IMR-90 (cell line): Measurements from ENCODE around the gene EIF4A3. TPM values are rescaled to one million over a fixed set of nuclear protein-coding genes. Genes with fewer than 3 reads are reported as not detected.
A peak's percentile ranks its signal among the peaks of the same experiment; 100 is the strongest.

Experiments
- ATAC-seq: fragments of 200-7000 bp; cut with Tn5 transposase; 2 replicates; pipeline ENCODE4 v1.9.1; 2020; ENCODE audit warnings: low read depth, mild to moderate bottlenecking, moderate library complexity
- BruUV-seq: library from RNA; stranded (reverse); fragments of 400-500 nt; replicated peaks from 2 replicates; lab custom pipeline; 2021; lab: Mats Ljungman, UMichigan
- CTCF ChIA-PET: fragments of 300-600 bp; formaldehyde crosslinking; extraction: SDS; loops from one replicate; lab custom pipeline; 2021; ENCODE audit warnings: antibody characterized with exemption; lab: Yijun Ruan, JAX
- POLR2A ChIA-PET: fragments of 300-600 bp; sonication (Branson Sonifier 250); formaldehyde crosslinking; loops from one replicate; lab custom pipeline; 2022; ENCODE audit warnings: antibody characterized with exemption; ENCODE audit not compliant: unreplicated experiment; lab: Charles Lee
- DNase-seq: peaks from one replicate; pipeline ENCODE4 v3.0.0; 2013
- H2AFZ ChIP-seq: replicated peaks from 2 replicates; pipeline ENCODE3; 2013; ENCODE audit warnings: low read length, mild to moderate bottlenecking; ENCODE audit not compliant: poor library complexity
- H2AK5ac ChIP-seq: 2 replicates; pipeline ENCODE4 v1.6.1; 2013; ENCODE audit warnings: low read depth, low read length, inconsistent platforms
- H2AK9ac ChIP-seq: replicated peaks from 2 replicates; pipeline ENCODE3; 2013; ENCODE audit warnings: mild to moderate bottlenecking, low read depth, low read length, moderate library complexity; ENCODE audit not compliant: poor library complexity
- H2BK120ac ChIP-seq: 2 replicates; pipeline ENCODE4 v1.6.1; 2013; ENCODE audit warnings: low read depth, low read length, inconsistent platforms
- H2BK15ac ChIP-seq: 3 replicates; pipeline ENCODE4 v1.6.1; 2013; ENCODE audit warnings: low read depth, low read length, inconsistent platforms
- H2BK20ac ChIP-seq: 2 replicates; pipeline ENCODE4 v1.6.1; 2013; ENCODE audit warnings: low read depth, mild to moderate bottlenecking, inconsistent platforms, low read length, moderate library complexity
- H2BK5ac ChIP-seq: 2 replicates; pipeline ENCODE4 v1.6.1; 2013; ENCODE audit warnings: mild to moderate bottlenecking, low read depth, low read length, inconsistent platforms; ENCODE audit not compliant: poor library complexity, severe bottlenecking
- H3K14ac ChIP-seq: replicated peaks from 2 replicates; pipeline ENCODE4 v1.6.1; 2013; ENCODE audit warnings: low read depth, low read length, inconsistent platforms
- H3K18ac ChIP-seq: 2 replicates; pipeline ENCODE4 v1.6.1; 2013; ENCODE audit warnings: low read depth, low read length, control low read depth
- H3K23ac ChIP-seq: 2 replicates; pipeline ENCODE4 v1.6.1; 2013; ENCODE audit warnings: low read depth, low read length, inconsistent platforms
- H3K27ac ChIP-seq: 2 replicates; pipeline ENCODE4 v1.5.1; 2013; ENCODE audit warnings: mild to moderate bottlenecking, control low read depth, low read length; ENCODE audit not compliant: insufficient read depth
- H3K27me3 ChIP-seq: 2 replicates; pipeline ENCODE4 v1.6.1; 2013; ENCODE audit warnings: low read length; ENCODE audit not compliant: control insufficient read depth, insufficient read depth
- H3K36me3 ChIP-seq: 2 replicates; pipeline ENCODE4 v1.6.1; 2013; ENCODE audit warnings: low read length, mixed read lengths; ENCODE audit not compliant: control insufficient read depth, insufficient read depth
- H3K4ac ChIP-seq: 2 replicates; pipeline ENCODE4 v1.6.1; 2013; ENCODE audit warnings: low read depth, low read length, inconsistent platforms
- H3K4me1 ChIP-seq: 2 replicates; pipeline ENCODE4 v1.6.1; 2013; ENCODE audit warnings: low read length, mixed read lengths; ENCODE audit not compliant: control insufficient read depth, insufficient read depth
- H3K4me2 ChIP-seq: 2 replicates; pipeline ENCODE4 v1.6.1; 2013; ENCODE audit warnings: low read depth, mild to moderate bottlenecking, control low read depth, low read length, moderate library complexity
- H3K4me3 ChIP-seq: 2 replicates; pipeline ENCODE4 v1.5.1; 2013; ENCODE audit warnings: low read depth, mild to moderate bottlenecking, control low read depth, low read length, moderate library complexity; ENCODE audit not compliant: insufficient read depth
- H3K56ac ChIP-seq: 2 replicates; pipeline ENCODE4 v1.6.1; 2013; ENCODE audit warnings: low read length, inconsistent platforms; ENCODE audit not compliant: insufficient read depth; ENCODE audit errors: extremely low read depth
- H3K79me1 ChIP-seq, 2 experiments: 2 replicates each; pipeline ENCODE4 v1.6.1; 2013; ENCODE audit warnings: low read length in 2 of 2, inconsistent platforms in 1 of 2, low read depth in 1 of 2
- H3K9ac ChIP-seq: 2 replicates; pipeline ENCODE4 v1.6.1; 2013; ENCODE audit warnings: low read depth, low read length, control low read depth
- H3K9me1 ChIP-seq: 2 replicates; pipeline ENCODE4 v1.6.1; 2013; ENCODE audit warnings: low read length, inconsistent platforms; ENCODE audit not compliant: insufficient read depth
- H3K9me3 ChIP-seq: 2 replicates; pipeline ENCODE4 v1.6.1; 2013; ENCODE audit warnings: low read length; ENCODE audit not compliant: control insufficient read depth, insufficient read depth
- H4K20me1 ChIP-seq: 2 replicates; pipeline ENCODE4 v1.6.1; 2013; ENCODE audit warnings: low read length, inconsistent platforms; ENCODE audit not compliant: insufficient read depth
- H4K5ac ChIP-seq: 2 replicates; pipeline ENCODE4 v1.6.1; 2013; ENCODE audit warnings: mild to moderate bottlenecking, low read depth, low read length, control low read depth
- H4K8ac ChIP-seq, 2 experiments: 2 replicates each; pipeline ENCODE4 v1.6.1; 2013; ENCODE audit warnings: low read depth in 2 of 2, low read length in 2 of 2, control low read depth in 1 of 2, inconsistent platforms in 1 of 2
- H4K91ac ChIP-seq: 2 replicates; pipeline ENCODE4 v1.6.1; 2013; ENCODE audit warnings: low read depth, low read length, inconsistent platforms; ENCODE audit not compliant: insufficient read depth
- BHLHE40 ChIP-seq: fragments of 150-350 bp; IDR thresholded peaks from 2 replicates; pipeline ENCODE4 v1.6.1; 2016; ENCODE audit warnings: mild to moderate bottlenecking, low read depth, low read length
- CEBPB ChIP-seq: IDR thresholded peaks from 2 replicates; pipeline ENCODE4 v1.6.1; 2012; ENCODE audit warnings: low read depth, low read length, improper control_type of control experiment
- CHD1 ChIP-seq: IDR thresholded peaks from 2 replicates; pipeline ENCODE4 v1.6.1; 2012; ENCODE audit warnings: low read depth, low read length, improper control_type of control experiment
- FOS ChIP-seq: fragments of 150-350 bp; IDR thresholded peaks from 2 replicates; pipeline ENCODE4 v1.6.1; 2016; ENCODE audit warnings: low read depth, low read length
- MAFK ChIP-seq: IDR thresholded peaks from 2 replicates; pipeline ENCODE4 v1.6.1; 2012; ENCODE audit warnings: low read depth, low read length, improper control_type of control experiment
- MAZ ChIP-seq: IDR thresholded peaks from 2 replicates; pipeline ENCODE4 v1.6.1; 2012; ENCODE audit warnings: low read depth, mild to moderate bottlenecking, low read length, improper control_type of control experiment, moderate library complexity, borderline replicate concordance
- NFE2L2 ChIP-seq: fragments of 150-350 bp; IDR thresholded peaks from 2 replicates; pipeline ENCODE4 v1.6.1; 2016; ENCODE audit warnings: low read depth, mild to moderate bottlenecking, low read length
- POLR2A ChIP-seq: IDR thresholded peaks from 2 replicates; pipeline ENCODE4 v1.6.1; 2012; ENCODE audit warnings: mild to moderate bottlenecking, low read depth, low read length
- RAD21 ChIP-seq: IDR thresholded peaks from 2 replicates; pipeline ENCODE4 v1.6.1; 2012; ENCODE audit warnings: low read length, improper control_type of control experiment
- RCOR1 ChIP-seq: IDR thresholded peaks from 2 replicates; pipeline ENCODE4 v1.6.1; 2012; ENCODE audit warnings: mild to moderate bottlenecking, low read length, improper control_type of control experiment; ENCODE audit not compliant: insufficient replicate concordance
- RFX5 ChIP-seq: IDR thresholded peaks from 2 replicates; pipeline ENCODE4 v1.8.0; 2012; ENCODE audit warnings: low read depth, mild to moderate bottlenecking, low read length, moderate library complexity
- SMC3 ChIP-seq: fragments of 150-350 bp; IDR thresholded peaks from 2 replicates; pipeline ENCODE4 v1.6.1; 2016; ENCODE audit warnings: low read depth, mild to moderate bottlenecking, antibody characterized with exemption, low read length, moderate library complexity
- WGBS, 2 experiments: methylation state at CpG; one replicate each; pipeline versions ENCODE4 v1.1.5 to v1.1.7; 2013; ENCODE audit warnings: missing lambda C conversion rate in 2 of 2; ENCODE audit not compliant: insufficient read length in 1 of 2; ENCODE audit errors: extremely low coverage in 2 of 2; 5-methylcytosine and 5-hydroxymethylcytosine counted together
- dilution Hi-C: fragments of 300-500 bp; cut with HindIII; formaldehyde crosslinking; loops from one replicate; pipeline ENCODE4 v1.14.3; 2018; ENCODE audit warnings: low sequenced_read_pairs; ENCODE audit not compliant: unreplicated experiment
- in situ Hi-C: fragments of 300-500 bp; cut with MboI; formaldehyde crosslinking; loops from 3 replicates; pipeline ENCODE4 v1.14.3; 2019; ENCODE audit warnings: low sequenced_read_pairs, inconsistent platforms, mixed read lengths
- intact Hi-C: fragments of 100-400 bp; cut with micrococcal nuclease; formaldehyde crosslinking; loops from 2 replicates; pipeline ENCODE4 v1.10.0; 2022
- polyA plus RNA-seq, 3 experiments: library from polyadenylated mRNA; depleted of rRNA; stranded (reverse); fragments of >200 nt; gene quantifications; 2 replicates each; pipeline ENCODE4 v1.2.3, GENCODE V29; 2012; ENCODE audit warnings: low replicate concordance in 1 of 3
- total RNA-seq: library from RNA; depleted of rRNA; stranded (reverse); fragments of >200 nt; gene quantifications from 2 replicates; pipeline ENCODE4 v1.2.3, GENCODE V29; 2012
- TF ChIP-seq, protein P1 (sequence below): fragments of 150-350 bp; IDR thresholded peaks from 2 replicates; pipeline ENCODE4 v1.6.1; 2016; ENCODE audit warnings: low read depth, mild to moderate bottlenecking, low read length, moderate library complexity, borderline replicate concordance
- TF ChIP-seq, protein P2 (sequence below): conservative IDR thresholded peaks from 2 replicates; pipeline ENCODE4 v1.5.1; 2012; ENCODE audit warnings: mild to moderate bottlenecking, low read depth, low read length, improper control_type of control experiment
- TF ChIP-seq, protein P3 (sequence below): fragments of 150-350 bp; IDR thresholded peaks from 2 replicates; pipeline ENCODE4 v1.6.1; 2017; ENCODE audit warnings: mild to moderate bottlenecking, antibody characterized with exemption, low read length, low read depth

EIF4A3 gene
- total and polyA plus RNA-seq, 2 of the 4 experiments (the other 2 are of a cell fraction), result 85.3 to 97.1 TPM

GRCh38 chr17:80095038-80095843 is 51.7 kb downstream of the EIF4A3 start:
- H2BK15ac ChIP-seq, result no peak overlapping the region
- intact Hi-C loops (no loop called here), in situ Hi-C loops (no loop called here), dilution Hi-C loops (no loop called here)
- H3K27ac ChIP-seq, result no peak overlapping the region
- no peak for ATAC-seq
- H4K91ac ChIP-seq, result no peak overlapping the region
- no peaks in the 10 kb centered on the region for H3K4me1 ChIP-seq
- no peak overlapping the region for H2BK120ac ChIP-seq
- ChIA-PET POLR2A (no interaction called here), CTCF (no interaction called here)
- DNase-seq, result no peak
- H3K27me3 ChIP-seq, result peaks cover 2% of the 10 kb centered on the region
- H3K79me1 ChIP-seq, result no peaks in the 10 kb centered on the region
- H2AK5ac ChIP-seq, result no peak overlapping the region
- no TSS peak for BruUV-seq
- H3K9me3 ChIP-seq, result no peaks in the 10 kb centered on the region
- no peak overlapping the region for H3K4me2 ChIP-seq
- H4K5ac ChIP-seq, result no peak overlapping the region
- peaks cover 3% of the 10 kb centered on the region; the same call in 1 of the 2 replicates for H3K9me1 ChIP-seq
- no peak overlapping the region for H2BK20ac ChIP-seq
- no peaks in the 10 kb centered on the region for H3K36me3 ChIP-seq
- no peak overlapping the region for H2AK9ac ChIP-seq
- no peak overlapping the region for H2BK5ac ChIP-seq
- no peak overlapping the region for H3K9ac ChIP-seq
- 78% methylated on average over 21 of the region's 37 CpGs; no CpG with 5 or more reads in 1 of the 2 experiments for WGBS, 2 experiments
- no peak overlapping the region for H3K4ac ChIP-seq
- H4K8ac ChIP-seq, result no peak overlapping the region
- H3K18ac ChIP-seq, result no peak overlapping the region
- no peak overlapping the region for H3K23ac ChIP-seq
- no peak overlapping the region for H3K14ac ChIP-seq
- H2AFZ ChIP-seq, result peak overlapping the region; percentile 43
- H3K4me3 ChIP-seq, result no peak overlapping the region
- no peaks in the 10 kb centered on the region for H4K20me1 ChIP-seq
- H3K56ac ChIP-seq, result no peak overlapping the region
- no peak for TF ChIP-seq FOS
- TF ChIP-seq BHLHE40, result no peak
- no peak for TF ChIP-seq RAD21
- TF ChIP-seq, protein P1, sequence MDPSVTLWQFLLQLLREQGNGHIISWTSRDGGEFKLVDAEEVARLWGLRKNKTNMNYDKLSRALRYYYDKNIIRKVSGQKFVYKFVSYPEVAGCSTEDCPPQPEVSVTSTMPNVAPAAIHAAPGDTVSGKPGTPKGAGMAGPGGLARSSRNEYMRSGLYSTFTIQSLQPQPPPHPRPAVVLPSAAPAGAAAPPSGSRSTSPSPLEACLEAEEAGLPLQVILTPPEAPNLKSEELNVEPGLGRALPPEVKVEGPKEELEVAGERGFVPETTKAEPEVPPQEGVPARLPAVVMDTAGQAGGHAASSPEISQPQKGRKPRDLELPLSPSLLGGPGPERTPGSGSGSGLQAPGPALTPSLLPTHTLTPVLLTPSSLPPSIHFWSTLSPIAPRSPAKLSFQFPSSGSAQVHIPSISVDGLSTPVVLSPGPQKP, result no peak
- TF ChIP-seq POLR2A, result no peak
- TF ChIP-seq RFX5, result no peak
- TF ChIP-seq, protein P2, sequence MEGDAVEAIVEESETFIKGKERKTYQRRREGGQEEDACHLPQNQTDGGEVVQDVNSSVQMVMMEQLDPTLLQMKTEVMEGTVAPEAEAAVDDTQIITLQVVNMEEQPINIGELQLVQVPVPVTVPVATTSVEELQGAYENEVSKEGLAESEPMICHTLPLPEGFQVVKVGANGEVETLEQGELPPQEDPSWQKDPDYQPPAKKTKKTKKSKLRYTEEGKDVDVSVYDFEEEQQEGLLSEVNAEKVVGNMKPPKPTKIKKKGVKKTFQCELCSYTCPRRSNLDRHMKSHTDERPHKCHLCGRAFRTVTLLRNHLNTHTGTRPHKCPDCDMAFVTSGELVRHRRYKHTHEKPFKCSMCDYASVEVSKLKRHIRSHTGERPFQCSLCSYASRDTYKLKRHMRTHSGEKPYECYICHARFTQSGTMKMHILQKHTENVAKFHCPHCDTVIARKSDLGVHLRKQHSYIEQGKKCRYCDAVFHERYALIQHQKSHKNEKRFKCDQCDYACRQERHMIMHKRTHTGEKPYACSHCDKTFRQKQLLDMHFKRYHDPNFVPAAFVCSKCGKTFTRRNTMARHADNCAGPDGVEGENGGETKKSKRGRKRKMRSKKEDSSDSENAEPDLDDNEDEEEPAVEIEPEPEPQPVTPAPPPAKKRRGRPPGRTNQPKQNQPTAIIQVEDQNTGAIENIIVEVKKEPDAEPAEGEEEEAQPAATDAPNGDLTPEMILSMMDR, result no peak
- TF ChIP-seq CEBPB, result no peak
- no peak for TF ChIP-seq CHD1
- TF ChIP-seq, protein P3, sequence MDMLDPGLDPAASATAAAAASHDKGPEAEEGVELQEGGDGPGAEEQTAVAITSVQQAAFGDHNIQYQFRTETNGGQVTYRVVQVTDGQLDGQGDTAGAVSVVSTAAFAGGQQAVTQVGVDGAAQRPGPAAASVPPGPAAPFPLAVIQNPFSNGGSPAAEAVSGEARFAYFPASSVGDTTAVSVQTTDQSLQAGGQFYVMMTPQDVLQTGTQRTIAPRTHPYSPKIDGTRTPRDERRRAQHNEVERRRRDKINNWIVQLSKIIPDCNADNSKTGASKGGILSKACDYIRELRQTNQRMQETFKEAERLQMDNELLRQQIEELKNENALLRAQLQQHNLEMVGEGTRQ, result no peak
- TF ChIP-seq RCOR1, result no peak
- TF ChIP-seq SMC3, result no peak
- TF ChIP-seq MAFK, result no peak
- no peak for TF ChIP-seq NFE2L2
- TF ChIP-seq MAZ, result no peak
